Fibroblast of upper back skin (primary cell): Measurements from ENCODE around the gene TSHZ2.
"Not testable (repeated sequence)": the region's sequence is repeated elsewhere in the genome, so short reads cannot be mapped to it uniquely, and the experiment has no call there.

ENCODE experiments used
- DNase-seq: peaks from one replicate; pipeline ENCODE4 v3.0.0-alpha.2; 2013

The TSHZ2 gene

GRCh38 chr20:53434662-53435061, 462.5 kb downstream of the TSHZ2 start:
- no peak for DNase-seq

- DNase-seq: not testable (repeated sequence)
Observed at GRCh38 chr20:53436927-53437326, 464.8 kb downstream of the TSHZ2 start.

- DNase-seq: no peak
Observed at GRCh38 chr20:53438368-53438767, 466.2 kb downstream of the TSHZ2 start.

- DNase-seq: no peak
Observed at GRCh38 chr20:53439046-53439445, 466.9 kb downstream of the TSHZ2 start.

- DNase-seq: no peak
Observed at GRCh38 chr20:53439616-53440015, 467.5 kb downstream of the TSHZ2 start.

GRCh38 chr20:53444401-53445149, 472.4 kb downstream of the TSHZ2 start:
- no peak for DNase-seq

- DNase-seq: peak; percentile 47
Observed at GRCh38 chr20:53445321-53445731, 473.2 kb downstream of the TSHZ2 start.

- DNase-seq: no peak
Observed at GRCh38 chr20:53445932-53446331, 473.8 kb downstream of the TSHZ2 start.

GRCh38 chr20:53447316-53447715, 475.2 kb downstream of the TSHZ2 start:
- no peak for DNase-seq

GRCh38 chr20:53448426-53448825, 476.3 kb downstream of the TSHZ2 start:
- no peak for DNase-seq

GRCh38 chr20:53448875-53449274, 476.7 kb downstream of the TSHZ2 start:
- DNase-seq: no peak

GRCh38 chr20:53453076-53453475, 480.9 kb downstream of the TSHZ2 start:
- no peak for DNase-seq

GRCh38 chr20:53454675-53455276, 482.6 kb downstream of the TSHZ2 start:
- DNase-seq: no peak

GRCh38 chr20:53463101-53463972, 491.2 kb downstream of the TSHZ2 start:
- DNase-seq: no peak

- no peak for DNase-seq
Observed at GRCh38 chr20:53466279-53466678, 494.1 kb downstream of the TSHZ2 start.

GRCh38 chr20:53468587-53468986, 496.4 kb downstream of the TSHZ2 start:
- no peak for DNase-seq

- not testable (repeated sequence) for DNase-seq
Observed at GRCh38 chr20:53472859-53473258, 500.7 kb downstream of the TSHZ2 start.

- DNase-seq: no peak
Observed at GRCh38 chr20:53480913-53481312, 508.8 kb downstream of the TSHZ2 start.

- no peak for DNase-seq
Observed at GRCh38 chr20:53487461-53488200, 515.5 kb downstream of the TSHZ2 start.

GRCh38 chr20:53488775-53489272, 516.7 kb downstream of the TSHZ2 start:
- DNase-seq: no peak

- DNase-seq: no peak
Observed at GRCh38 chr20:53489528-53489927, 517.4 kb downstream of the TSHZ2 start.

GRCh38 chr20:53490620-53491019, 518.5 kb downstream of the TSHZ2 start:
- DNase-seq: no peak

- peak; percentile 3 for DNase-seq
Observed at GRCh38 chr20:53491462-53491861, 519.3 kb downstream of the TSHZ2 start.
